Astrocyte of the cerebellum (primary cell): ENCODE results near the gene SPEF2.

Experiments used
- DNase-seq: peaks from one replicate; pipeline ENCODE4 v3.0.0-alpha.2; 2011; ENCODE audit warnings: low read depth
- H3K4me3 ChIP-seq: 2 replicates; pipeline ENCODE4 v1.5.1; 2011; ENCODE audit warnings: mild to moderate bottlenecking, low read depth, low read length, moderate library complexity
- in situ Hi-C: cut with HindIII; loops from 2 replicates; pipeline ENCODE4 v1.10.0; 2017; ENCODE audit warnings: low sequenced_read_pairs
- TF ChIP-seq, protein P1 (sequence below): IDR thresholded peaks from 2 replicates; pipeline ENCODE4 v1.5.1; 2012; ENCODE audit warnings: low read length, low read depth, moderate library complexity, mild to moderate bottlenecking; ENCODE audit errors: missing control alignments

The SPEF2 gene

GRCh38 chr5:35788724-35789123 is 171.1 kb downstream of the SPEF2 start:
- no peak for DNase-seq
- no peak overlapping the region for H3K4me3 ChIP-seq
- in situ Hi-C loops: no loop called here
- TF ChIP-seq, protein P1, sequence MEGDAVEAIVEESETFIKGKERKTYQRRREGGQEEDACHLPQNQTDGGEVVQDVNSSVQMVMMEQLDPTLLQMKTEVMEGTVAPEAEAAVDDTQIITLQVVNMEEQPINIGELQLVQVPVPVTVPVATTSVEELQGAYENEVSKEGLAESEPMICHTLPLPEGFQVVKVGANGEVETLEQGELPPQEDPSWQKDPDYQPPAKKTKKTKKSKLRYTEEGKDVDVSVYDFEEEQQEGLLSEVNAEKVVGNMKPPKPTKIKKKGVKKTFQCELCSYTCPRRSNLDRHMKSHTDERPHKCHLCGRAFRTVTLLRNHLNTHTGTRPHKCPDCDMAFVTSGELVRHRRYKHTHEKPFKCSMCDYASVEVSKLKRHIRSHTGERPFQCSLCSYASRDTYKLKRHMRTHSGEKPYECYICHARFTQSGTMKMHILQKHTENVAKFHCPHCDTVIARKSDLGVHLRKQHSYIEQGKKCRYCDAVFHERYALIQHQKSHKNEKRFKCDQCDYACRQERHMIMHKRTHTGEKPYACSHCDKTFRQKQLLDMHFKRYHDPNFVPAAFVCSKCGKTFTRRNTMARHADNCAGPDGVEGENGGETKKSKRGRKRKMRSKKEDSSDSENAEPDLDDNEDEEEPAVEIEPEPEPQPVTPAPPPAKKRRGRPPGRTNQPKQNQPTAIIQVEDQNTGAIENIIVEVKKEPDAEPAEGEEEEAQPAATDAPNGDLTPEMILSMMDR: no peak

DNA sequence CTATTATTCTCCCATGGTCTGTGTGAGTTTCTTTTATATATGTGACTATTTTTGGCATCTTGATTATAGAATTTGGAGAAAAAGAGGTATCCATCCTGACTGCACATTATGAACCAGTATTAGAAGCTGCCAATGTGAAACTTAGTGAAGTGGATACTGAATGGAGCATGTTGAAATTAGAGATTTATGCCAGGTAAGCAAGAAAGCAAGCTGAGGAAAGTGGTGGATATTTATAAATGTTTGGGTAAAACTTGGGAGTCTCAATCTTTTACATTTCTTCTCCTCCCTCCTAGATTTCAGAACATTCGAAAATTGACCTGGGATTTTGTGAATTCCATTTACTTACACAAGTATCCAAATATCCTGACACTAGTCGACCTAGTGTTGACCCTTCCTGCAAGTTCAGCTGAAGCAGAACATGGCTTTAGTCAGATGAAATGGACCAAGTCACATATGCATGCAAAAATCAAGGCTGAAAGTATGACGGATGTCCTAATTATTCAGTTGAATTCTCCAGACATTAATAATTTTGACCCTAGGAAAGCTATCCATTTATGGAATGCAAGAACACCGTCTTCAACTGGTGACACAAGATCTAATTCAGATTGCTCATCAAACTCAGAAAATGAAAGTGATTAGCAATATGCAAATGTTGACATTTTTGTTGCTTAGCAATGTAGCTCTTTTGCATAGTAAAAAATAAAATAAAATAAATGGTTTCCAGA is 172.2 kb downstream of the SPEF2 start:
- no peak overlapping the region for H3K4me3 ChIP-seq
- DNase-seq: no peak
- TF ChIP-seq, protein P1: no peak
- in situ Hi-C loops: no loop called here

DNA sequence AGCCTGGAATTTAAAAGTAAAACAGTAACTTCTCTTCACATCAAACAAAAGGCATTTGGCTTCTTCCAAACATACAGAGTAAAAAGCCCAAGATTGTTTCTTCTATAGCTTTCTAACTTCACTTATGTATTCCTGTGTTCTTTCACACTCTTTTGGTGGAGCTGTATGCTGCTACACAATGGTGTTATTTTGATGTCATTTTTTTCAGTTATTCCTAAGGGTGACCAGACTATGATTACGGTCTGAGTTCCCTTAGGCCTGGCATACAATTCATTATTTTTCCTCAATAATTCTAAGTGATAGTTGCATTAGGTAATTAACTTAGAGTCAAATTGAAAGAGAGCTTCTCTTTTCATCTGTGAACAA is 172.8 kb downstream of the SPEF2 start:
- no peak for DNase-seq
- in situ Hi-C loops: no loop called here
- no peak overlapping the region for H3K4me3 ChIP-seq
- TF ChIP-seq, protein P1: no peak

- TF ChIP-seq, protein P1: no peak
- DNase-seq: no peak
- no peak overlapping the region for H3K4me3 ChIP-seq
- in situ Hi-C loops: no loop called here
These were observed 176.6 kb downstream of the SPEF2 start for GRCh38 chr5:35794328-35794619.

GRCh38 chr5:35794684-35795375 is 177.2 kb downstream of the SPEF2 start:
- no peak overlapping the region for H3K4me3 ChIP-seq
- in situ Hi-C loops: no loop called here
- no peak for DNase-seq
- TF ChIP-seq, protein P1: no peak

- H3K4me3 ChIP-seq: no peak overlapping the region
- DNase-seq: no peak
- TF ChIP-seq, protein P1: no peak
- in situ Hi-C loops: no loop called here
These were observed 181.5 kb downstream of the SPEF2 start for GRCh38 chr5:35799181-35799580.
